Measurements from ENCODE around the gene PTPN21.

DNA sequence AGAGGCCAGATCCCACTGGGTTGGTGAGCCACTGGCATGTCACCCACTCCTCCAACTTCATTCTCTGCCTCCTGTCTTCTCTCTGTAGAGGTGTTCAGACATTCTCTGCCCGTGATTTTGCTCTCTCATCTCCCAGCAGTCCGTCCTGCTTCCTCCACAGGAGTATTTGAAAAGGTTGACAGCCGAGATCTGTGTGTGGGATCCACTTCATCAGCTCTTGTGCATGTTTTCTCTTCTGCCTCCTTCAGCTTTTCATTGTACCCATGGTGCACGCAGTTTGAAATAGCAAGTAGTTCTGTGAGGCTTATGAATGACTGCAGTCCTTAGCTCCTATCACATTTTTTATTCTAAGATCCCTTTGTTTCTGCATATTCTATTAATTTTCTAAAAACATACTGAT, 42.8 kb upstream of the PTPN21 start:
- TF ChIP-seq, protein P1, sequence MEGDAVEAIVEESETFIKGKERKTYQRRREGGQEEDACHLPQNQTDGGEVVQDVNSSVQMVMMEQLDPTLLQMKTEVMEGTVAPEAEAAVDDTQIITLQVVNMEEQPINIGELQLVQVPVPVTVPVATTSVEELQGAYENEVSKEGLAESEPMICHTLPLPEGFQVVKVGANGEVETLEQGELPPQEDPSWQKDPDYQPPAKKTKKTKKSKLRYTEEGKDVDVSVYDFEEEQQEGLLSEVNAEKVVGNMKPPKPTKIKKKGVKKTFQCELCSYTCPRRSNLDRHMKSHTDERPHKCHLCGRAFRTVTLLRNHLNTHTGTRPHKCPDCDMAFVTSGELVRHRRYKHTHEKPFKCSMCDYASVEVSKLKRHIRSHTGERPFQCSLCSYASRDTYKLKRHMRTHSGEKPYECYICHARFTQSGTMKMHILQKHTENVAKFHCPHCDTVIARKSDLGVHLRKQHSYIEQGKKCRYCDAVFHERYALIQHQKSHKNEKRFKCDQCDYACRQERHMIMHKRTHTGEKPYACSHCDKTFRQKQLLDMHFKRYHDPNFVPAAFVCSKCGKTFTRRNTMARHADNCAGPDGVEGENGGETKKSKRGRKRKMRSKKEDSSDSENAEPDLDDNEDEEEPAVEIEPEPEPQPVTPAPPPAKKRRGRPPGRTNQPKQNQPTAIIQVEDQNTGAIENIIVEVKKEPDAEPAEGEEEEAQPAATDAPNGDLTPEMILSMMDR (IDR thresholded peaks at IDR 0.05): no peak
- no peak for TF ChIP-seq POLR2A (IDR thresholded peaks at IDR 0.05)
